Fibroblast of villous mesenchyme (primary cell): ENCODE results near the gene BMPR1A. TPM values are rescaled to one million over a fixed set of nuclear protein-coding genes. Genes with fewer than 3 reads are reported as not detected.

Source experiments
- DNase-seq: peaks from one replicate; pipeline ENCODE4 v3.0.0-alpha.2; 2010; ENCODE audit warnings: low read depth
- H3K4me3 ChIP-seq: 2 replicates; pipeline ENCODE4 v1.5.1; 2011; ENCODE audit warnings: low read depth, mild to moderate bottlenecking, low read length
- total RNA-seq: library from RNA; depleted of rRNA; stranded (reverse); fragments of >200 nt; gene quantifications from 2 replicates; pipeline ENCODE4 v1.2.3, GENCODE V29; 2012
- TF ChIP-seq, protein P1 (sequence below): IDR thresholded peaks from 2 replicates; pipeline ENCODE4 v1.5.1; 2012; ENCODE audit warnings: low read depth, mild to moderate bottlenecking, low read length; ENCODE audit not compliant: insufficient read depth

The BMPR1A gene
- total RNA-seq, 1 donor: 70.8 TPM

DNA sequence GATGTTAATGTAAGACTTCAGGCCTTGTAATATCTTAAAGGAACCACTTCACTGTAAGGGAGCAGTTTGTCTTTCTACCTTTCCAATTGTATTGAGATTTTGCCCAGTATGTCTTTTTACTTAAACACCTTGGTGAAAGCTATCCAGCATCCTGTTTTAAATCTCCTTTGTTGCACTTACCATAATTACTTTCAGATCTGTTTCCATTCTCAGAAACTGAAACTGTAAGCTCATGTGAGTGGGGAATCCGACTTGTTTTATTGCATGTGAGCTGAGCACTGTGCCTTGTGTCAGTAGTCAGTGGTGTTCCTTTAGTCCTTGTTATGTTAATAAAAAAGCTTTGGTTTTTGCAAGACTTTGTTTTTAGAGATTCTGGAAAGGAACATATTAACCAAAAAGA lies 42.2 kb downstream of the BMPR1A start:
- peak; percentile 80 for DNase-seq

DNA sequence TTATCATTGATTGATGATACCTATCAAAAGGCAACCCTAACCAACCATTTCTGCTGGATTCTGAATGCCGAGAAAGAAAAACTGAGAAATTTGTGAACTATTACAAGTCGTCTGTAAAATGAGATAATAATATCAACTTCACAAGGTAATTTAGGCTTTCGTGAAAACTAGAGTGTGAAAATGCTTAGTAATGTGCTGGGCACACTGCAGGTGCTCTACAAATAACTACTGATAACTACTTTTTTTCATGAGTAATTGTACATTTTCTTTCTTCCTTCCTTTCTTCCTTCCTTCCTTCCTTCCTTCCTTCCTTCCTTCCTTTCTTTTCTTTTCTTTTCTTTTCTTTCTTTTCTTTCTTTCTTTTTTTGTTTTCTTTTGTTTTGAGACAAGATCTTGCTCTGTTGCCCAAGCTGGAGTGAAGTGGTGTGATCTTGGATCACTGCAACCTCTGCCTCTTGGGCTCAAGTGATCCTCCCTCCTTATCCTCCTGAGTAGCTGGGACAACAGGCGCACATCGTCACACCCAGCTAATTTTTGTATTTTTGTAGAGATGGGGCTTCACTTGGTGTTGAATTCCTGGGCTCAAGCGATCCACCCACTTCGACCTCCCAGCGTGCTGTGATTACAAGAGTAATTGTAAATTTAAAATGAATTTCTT lies 42.9 kb downstream of the BMPR1A start:
- no peak for DNase-seq
- no peak overlapping the region for H3K4me3 ChIP-seq
- TF ChIP-seq, protein P1, sequence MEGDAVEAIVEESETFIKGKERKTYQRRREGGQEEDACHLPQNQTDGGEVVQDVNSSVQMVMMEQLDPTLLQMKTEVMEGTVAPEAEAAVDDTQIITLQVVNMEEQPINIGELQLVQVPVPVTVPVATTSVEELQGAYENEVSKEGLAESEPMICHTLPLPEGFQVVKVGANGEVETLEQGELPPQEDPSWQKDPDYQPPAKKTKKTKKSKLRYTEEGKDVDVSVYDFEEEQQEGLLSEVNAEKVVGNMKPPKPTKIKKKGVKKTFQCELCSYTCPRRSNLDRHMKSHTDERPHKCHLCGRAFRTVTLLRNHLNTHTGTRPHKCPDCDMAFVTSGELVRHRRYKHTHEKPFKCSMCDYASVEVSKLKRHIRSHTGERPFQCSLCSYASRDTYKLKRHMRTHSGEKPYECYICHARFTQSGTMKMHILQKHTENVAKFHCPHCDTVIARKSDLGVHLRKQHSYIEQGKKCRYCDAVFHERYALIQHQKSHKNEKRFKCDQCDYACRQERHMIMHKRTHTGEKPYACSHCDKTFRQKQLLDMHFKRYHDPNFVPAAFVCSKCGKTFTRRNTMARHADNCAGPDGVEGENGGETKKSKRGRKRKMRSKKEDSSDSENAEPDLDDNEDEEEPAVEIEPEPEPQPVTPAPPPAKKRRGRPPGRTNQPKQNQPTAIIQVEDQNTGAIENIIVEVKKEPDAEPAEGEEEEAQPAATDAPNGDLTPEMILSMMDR: no peak

More for the DNA sequence above, 42.2 kb downstream of the BMPR1A start:
- no peak overlapping the region for H3K4me3 ChIP-seq
- TF ChIP-seq, protein P1: no peak

DNA sequence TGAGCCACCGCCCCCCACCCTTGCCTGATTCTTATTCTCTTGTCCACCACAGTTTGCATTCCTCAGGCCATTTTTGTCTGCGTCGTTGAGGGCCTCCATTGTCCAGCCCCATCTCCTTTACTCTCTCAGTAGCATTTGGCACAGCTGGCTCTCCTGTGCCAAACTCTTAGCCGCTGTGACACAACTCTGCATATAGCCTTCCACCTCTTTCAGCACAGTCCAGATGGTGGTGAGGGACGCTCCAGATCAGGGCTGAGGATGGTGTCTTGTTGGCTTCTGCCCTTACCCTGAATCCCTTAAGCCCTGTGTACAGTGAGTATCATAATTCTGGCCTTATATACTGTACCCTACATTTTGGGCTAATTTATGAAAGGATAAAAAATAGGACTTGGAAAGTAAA lies 45.6 kb downstream of the BMPR1A start:
- TF ChIP-seq, protein P1: no peak
- no peak for DNase-seq
- H3K4me3 ChIP-seq: no peak overlapping the region

DNA sequence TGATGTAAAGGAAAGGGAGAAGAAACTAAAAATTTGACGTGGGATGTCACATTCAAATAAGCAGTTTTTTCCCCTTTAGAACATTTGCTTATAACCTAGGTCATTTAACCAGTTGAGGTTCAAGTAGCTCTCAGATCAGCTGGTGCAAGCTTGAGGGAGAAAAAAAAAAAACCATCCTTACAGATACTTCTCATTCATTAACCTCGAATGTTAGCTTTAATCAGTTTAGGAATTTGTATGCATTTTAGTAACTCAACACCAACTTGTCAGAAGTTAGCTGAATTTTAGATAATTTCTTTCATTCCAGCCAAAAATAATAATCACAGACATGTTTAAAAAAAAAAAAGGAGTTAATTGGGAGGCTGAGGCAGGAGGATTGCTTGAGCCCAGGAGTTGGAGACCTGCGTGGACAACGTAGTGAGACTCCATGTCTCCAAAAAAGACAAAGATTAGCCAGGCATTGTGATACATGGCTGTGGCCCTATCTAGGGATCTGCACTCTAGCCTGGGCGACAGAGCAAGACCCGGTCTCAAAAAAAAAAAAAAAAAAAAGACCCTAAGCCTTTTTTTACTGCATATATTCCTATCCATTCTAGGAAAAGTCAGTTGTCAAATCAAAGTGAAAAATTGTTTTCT lies 46.2 kb downstream of the BMPR1A start:
- TF ChIP-seq, protein P1: no peak
- DNase-seq: no peak
- no peak overlapping the region for H3K4me3 ChIP-seq

DNA sequence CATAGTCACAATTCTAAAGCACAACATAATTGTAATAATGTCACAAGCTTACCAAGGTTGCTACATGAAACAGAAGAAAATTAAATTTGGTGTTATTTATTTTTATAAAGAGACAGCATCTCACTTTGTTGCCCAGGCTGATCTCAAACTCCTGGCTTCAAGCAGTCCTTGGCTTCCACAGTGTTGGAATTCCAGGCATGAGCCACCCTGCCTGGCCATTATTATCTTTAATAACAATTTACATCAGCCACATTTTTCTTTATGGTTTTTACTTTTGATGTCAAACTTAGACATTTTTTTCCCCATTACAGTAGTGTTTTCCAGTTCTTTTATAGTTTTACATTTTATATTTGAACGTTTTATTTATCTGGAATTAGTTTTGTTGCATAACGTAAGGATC lies 46.7 kb downstream of the BMPR1A start:
- H3K4me3 ChIP-seq: no peak overlapping the region
- TF ChIP-seq, protein P1: no peak
- DNase-seq: no peak

DNA sequence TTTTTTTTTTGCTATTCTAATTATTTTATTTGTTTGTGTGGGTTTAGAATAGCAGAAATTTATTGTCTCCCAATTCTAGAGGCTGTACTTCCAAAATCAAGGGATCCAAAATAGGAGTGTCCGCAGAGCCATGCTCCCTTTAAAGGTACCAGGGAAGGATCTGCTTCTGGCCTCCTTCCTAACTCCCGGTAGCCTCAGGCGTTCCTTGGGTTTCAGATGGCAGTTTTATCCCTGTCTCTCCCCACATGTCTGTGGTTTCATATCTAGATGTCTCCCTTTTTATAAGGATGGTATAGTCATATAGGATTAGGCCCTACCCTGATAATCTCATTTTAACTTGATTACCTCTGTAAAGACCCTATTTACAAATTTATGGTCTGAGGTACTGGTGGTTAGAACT lies 48.4 kb downstream of the BMPR1A start:
- H3K4me3 ChIP-seq: no peak overlapping the region
- no peak for DNase-seq
- TF ChIP-seq, protein P1: no peak

DNA sequence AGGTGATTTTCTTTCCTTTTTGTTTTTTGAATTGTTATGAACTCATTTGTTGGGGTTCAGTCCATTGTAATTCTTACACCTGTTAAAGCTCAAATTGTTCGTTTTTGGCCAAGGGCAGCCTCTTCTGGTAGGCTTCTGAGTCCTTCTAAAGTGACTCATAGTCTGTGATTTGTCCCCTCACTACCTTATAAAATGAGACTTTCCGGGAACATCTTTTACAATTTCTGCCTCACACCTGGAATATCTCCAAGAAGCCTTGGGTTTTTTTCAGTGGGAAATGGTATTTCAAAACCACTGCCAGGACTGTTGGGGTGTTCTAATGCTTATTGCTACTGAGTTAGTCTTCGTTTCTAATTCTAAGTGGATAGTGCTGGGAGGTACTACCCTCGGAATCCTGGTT lies 56.7 kb downstream of the BMPR1A start:
- DNase-seq: peak; percentile 10
- TF ChIP-seq, protein P1: no peak

More for the DNA sequence above, 56.7 kb downstream of the BMPR1A start:
- H3K4me3 ChIP-seq: no peak overlapping the region
